DMS153 treated with DMSO at 0.1 percent for 48 hours (cell line): Measurements from ENCODE around the gene CROCC2.

Experiments
- DNase-seq: peaks from one replicate; lab custom pipeline; 2025; ENCODE audit not compliant: unreplicated experiment; lab: John Stamatoyannopoulos, UW

The CROCC2 gene

DNA sequence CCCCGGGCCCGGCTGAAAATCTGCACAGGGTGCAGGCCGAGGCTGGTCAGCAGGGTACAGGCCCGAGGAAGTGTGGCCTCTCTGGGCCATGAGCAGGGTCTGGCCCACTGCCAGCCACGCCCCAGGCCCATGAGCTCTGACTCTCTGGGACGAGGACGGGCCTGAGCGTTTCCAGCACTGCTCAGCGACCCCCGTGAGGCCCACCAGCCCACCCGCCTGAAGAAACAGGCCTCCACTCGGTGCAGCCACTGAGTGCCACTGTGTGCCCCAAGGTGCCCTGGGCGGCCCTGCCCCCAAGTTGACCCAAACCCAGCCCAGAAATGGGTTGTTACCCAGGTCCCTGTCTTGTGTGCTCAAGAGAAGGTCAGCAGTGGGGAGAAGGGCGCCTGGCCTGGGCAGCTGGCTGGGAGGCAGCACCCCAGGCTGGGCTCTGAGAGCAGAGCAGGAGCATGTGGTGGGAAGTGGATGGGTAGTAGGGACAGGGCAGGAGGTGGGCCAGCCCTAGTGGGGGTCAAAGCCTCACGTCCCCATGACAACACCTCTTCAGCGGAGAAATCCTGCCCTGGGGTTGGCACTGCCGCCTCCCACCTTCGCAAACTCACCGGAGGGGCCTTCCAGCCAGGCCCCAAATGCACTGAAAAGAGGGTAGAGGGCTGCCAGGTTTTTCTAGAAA lies 90.2 kb downstream of the CROCC2 start:
- DNase-seq: no peak

DNA sequence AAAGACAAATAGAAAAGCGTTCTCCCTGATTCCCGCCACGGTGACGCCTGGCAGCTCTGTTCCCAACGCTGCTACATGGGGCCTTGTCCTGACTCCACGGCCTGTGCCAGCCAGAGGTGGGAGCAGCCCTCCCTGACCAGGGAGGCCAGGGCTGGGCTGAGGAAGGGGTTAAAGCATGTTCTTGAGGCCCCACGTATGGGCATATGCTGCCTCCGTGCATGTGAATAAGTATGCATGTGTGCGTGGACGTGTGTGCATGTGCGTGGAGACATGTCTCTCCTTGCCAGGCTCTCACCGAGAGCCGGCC lies 90.7 kb downstream of the CROCC2 start:
- DNase-seq: no peak

DNA sequence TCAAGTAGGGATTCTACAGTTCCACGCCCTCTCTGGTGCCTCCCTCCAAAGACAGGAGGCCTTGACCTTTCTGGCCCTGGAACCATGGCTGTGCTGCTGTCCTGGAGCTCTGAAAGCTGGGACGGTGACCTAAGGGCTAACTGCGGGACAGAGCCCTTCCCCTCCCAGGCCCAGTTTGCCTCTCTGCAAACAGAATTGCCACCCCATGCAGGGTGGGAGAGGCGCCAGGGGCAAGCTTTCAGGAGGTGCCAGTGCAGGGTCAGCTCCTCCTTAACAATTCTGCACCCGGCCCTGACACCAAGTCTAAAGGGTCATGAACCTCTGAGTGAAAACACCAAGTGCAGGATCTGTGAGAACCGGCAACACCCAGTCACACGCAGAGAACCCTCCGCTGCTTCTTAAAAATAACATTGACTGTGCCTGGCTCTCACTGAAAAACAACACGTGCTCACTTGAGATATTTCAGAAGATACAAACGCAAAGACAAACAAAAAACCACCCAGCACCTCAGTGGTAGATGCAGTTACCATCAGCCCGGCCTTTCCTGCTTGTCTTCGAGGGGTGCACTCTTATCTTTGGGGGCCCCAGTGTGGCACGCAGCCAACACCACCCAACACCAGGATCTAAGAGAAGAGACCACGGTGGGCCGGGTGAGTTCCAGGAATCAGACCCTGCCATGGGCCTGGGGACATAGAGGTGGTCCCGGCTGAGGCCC lies 91.2 kb downstream of the CROCC2 start:
- DNase-seq: no peak

DNA sequence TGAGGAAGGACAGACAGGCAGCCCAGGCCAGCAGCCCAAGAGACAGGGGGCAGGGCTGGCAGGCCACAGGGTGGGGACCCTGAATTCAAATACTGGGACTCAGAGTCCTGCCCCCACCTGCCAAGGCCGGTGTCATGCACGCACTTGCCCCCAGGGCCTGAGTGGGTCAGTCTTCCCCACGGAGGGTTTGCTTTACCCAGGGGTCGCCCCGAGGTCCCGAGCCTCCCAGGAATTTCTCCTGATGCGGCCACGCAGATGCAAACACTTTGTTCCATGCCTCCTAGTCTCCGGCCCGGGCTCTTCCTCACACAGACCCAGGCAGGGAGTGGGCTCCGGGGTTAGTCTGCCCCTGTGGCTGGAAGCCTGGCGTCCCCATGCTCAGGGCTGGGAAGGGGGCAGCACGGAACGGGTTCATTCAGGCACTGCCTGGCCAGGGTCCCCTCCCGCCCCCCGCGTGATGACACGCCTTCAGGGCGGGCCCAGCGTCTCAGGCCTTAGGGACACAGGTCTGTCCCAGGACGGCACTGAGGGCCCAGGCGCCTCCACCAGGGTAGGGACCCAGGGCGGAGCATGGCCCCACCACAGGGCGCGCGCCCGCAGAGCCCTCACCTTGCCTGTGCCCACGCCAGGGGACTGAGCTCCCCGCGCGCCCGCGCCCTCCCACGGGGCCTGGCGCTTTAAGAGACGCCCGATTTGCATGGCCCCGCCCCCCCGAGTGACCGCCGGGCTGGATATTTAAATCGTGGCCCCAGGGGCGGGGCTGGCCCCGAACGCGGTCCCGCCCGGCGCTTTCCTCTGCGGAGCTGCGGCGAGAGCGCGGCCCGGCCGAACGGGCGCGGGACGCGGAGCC lies 91.9 kb downstream of the CROCC2 start, which contains the start of gene SNED1:
Gene SNED1 (plus strand): TSS at position 763 of the 850 bp plus-strand sequence. CDS start 220 bp downstream, outside the sequence.
- peak; percentile 63 for DNase-seq

DNA sequence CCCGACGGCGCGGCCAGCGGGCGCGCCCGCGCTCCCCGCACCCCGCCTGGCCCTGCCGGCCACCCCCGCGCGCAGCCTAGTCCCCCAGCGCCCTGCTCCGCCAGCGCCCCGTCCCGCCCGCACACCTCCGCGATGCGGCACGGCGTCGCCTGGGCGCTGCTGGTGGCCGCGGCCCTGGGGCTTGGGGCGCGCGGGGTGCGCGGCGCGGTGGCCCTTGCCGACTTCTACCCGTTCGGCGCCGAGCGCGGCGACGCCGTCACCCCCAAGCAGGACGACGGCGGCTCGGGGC lies 92.5 kb downstream of the CROCC2 start:
- DNase-seq: no peak

DNA sequence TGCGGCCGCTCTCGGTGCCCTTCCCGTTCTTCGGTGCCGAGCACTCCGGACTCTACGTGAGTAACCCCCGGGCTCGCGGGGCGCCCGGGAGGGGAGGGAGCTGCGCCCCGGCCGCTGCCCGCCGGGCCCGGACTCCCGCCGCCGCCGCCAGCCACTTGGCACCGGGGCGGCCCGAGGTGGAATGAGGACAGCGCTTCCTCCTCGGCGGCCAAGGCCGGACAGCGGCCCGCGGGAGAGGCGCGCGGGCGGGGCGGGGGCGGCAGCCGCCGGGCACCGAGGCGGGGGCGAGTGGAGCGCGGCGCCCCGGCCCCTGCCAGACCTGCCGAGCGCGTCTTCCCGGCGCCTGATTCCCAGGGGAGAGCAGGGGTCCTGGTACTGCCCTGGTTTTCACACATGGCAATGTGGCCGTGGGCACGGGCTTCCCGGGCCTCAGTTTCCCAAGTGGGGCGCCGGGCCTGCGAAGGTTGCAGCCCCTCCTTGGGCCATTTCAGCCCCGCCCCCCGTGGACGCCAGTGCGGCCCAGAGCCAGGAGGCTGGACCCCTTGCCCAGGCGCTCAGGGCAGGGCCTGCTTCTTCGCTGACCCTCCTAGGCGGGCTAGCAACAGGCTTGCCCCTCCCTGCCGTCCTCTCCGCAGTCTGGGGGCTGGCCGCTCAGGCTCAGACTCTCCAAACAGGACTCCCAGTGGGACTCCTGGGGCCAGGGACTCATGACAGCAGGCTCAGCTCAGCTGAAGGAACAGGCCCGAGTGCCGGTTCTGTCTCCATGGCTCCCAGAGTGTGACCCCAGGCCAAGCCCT lies 93.1 kb downstream of the CROCC2 start:
- no peak for DNase-seq

DNA sequence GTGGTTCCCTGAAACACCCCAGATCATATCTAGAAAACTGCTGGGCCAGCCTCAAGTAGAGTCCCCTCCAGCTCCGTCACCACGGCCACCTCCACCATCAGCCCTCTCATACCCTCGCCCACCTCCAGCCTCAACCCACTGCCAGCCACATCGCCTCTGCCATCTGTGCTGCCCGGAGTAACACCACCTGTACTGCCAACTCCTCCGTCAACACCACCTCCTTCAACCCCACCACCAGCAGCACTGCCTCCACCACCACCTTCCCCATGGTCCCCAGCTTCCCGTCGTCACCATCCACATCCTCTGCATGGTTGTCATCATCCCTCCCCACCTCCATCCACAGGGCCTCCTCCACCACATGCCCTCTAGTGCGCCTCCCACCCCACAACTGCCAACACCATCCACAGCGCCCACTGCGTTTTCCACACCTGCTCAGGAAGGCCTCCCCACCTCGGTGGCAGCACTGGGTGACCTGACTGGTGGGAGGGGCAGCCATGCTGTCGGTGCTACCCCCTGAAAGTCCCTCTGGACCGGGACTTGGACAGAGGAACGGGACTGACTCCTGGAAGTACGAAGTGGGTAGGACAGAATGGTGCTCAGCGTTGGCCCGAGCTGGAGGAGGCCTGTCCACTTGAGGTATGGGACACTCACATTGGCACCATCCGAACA lies 93.9 kb downstream of the CROCC2 start:
- no peak for DNase-seq

DNA sequence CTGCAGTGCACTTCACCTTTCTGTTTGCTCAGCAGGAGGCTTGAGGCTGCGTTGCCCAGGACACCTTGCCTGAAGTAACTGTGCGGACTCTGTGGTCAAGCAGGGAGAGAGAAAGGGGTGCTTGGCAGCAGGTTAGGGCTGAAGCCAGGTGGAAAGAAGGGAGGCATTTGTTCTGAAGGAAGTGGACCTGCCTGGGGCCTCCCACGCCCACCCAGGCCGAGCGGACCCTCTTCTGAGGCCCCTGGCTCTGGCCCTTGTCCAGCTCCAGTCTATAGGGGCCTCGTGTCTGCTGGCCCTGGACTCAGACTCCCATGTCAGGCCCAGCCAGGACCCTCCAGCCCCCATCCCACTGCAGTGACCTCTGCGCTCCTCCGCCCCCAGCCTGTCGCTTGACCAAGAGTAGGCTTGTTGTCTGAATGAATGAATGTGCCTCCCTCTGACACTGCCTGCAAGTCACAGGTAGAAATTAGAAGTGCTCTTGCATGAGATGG lies 94.7 kb downstream of the CROCC2 start:
- no peak for DNase-seq

DNA sequence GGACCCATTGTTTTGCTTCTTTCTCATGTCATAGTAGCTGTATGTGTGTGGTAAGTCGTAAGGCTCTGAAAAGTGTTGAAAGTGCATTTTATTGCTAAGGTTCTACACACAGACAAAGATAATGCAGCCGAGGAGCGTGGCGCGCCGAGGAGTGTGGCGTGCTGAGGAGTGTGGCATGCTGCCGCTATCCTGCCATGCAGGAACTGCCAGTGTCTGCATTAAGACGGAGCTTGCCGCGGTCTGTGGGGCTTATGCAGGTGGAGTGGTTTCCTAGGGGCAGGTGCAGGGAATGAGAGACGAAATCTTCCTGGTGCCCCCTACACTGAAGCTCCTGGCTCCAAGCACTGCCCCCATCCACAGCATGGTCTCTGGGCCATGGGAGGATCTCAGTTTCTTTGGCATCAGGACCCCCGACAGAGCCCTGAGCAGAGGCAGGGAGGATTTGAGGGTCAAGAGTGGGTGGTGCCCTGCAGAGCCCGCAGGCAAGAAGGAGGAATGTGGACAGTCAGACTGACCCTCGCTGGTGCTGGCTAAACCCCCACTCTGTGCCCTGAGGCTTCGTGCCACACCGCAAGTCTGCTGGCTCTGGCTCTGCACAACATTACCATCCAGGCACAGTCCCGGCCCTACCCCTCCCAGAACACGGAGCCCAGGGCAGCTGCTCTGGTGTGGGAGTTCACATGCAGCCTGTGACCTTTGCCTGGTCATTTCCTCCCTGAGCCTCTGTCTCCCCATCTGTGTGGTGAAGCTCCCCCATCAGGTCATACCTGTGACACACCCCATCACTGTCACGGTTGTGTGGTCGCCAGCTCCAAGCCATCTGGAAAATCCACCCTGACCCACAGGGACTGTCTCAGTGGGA lies 95.5 kb downstream of the CROCC2 start:
- DNase-seq: no peak

DNA sequence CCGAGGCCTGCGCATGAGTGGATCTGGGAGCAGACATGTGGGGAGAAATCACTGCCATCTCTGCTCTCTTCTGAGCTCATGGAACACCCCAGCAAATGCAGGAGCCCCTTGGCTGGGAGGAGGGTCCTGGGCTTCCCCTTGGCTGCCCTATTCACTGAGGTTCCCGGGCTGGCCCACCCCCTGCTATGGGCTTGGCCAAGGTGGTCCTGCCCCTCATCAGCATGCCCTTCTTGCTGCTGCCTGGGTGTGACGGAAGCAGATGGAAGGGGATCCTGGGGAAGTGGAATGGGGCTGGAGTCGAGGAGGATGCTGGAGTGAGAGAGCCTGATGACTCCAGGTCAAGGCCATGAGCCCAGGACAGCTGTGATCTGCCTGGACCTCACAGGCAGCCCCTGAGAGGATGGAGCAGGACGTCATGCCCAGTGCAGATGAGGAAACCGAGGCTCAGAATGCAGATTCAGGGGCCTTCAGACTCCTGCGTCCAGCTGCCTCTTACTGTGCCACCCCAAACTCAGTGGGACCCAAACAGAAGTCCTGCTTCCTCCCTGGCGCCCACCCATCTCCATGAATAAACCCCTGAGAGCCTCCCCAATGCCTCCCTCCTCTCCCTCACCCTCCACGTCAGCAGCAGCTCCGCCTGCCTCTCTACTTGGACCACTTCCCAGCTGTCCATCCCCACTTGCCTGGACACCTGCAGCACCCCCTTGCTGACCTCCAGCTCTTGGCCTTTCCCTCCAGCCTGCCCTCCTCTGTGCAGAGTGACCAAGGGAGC lies 96.3 kb downstream of the CROCC2 start:
- DNase-seq: no peak

DNA sequence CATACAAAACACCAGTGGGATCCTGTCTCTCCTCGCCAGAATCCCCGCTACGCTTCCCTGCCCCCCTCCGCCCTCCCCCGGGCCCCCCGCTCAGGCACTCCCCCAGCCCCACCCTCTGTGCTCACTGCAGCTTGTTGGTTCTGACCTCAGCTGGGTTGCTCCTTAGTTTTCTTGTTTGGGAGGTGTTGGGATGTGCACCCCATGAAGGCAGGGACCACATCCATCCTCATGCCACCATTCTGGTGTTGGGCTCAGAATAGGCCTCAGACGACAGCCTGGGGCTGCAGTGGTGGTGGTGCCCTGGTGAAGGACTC lies 96.9 kb downstream of the CROCC2 start:
- no peak for DNase-seq

DNA sequence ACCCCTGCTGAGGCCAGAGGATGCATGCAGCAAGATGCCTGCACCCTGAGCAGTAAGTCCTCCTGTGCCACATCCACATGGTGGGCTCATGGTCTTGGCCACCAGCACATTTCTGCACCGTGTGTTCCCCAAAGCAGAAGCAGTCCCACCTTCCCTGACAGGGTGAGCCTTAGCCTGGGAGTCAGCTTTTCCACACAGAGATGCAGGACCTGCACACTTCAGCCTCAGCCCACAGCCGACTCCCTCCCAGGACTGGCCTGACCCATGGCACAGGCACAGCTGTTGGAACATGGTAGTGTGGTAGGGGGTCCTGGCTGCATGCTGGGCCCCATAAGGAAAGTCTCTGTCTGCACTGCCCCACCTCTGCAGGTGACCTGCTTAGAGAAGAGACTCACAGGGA lies 97.2 kb downstream of the CROCC2 start:
- DNase-seq: no peak

DNA sequence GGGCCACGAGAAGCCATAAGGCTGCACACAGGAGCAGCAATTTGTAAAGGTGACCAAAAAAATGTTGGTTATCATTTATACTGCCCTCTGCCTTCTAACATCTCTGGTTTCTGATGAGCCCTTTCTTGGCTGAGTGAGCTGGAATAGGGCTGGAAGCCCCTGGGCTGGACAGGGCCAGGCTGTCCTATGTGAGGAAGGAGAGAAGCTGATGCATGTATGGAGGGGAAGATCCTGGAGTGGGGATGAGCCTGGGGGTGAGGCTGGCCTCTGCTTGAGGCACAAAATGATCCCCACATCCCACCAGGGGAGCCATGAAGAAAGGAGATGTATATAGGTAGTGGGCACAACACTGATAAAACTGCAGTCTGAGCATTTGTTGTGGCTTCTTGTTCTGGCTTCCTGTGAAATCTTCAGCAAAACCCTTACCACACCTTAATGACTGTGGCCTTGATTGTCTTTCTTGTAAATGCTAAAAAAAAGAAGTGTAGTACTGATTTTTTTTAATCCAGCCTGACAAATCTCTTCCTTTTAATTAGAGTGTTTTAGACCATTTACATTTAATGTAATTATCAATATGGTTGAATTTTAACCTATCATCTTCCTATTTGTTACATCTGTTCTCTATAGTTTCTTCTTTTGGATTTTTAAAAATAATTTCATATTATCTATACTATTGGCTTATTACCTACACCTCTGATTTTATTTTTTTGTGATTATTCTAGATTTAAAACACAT lies 97.9 kb downstream of the CROCC2 start:
- no peak for DNase-seq

DNA sequence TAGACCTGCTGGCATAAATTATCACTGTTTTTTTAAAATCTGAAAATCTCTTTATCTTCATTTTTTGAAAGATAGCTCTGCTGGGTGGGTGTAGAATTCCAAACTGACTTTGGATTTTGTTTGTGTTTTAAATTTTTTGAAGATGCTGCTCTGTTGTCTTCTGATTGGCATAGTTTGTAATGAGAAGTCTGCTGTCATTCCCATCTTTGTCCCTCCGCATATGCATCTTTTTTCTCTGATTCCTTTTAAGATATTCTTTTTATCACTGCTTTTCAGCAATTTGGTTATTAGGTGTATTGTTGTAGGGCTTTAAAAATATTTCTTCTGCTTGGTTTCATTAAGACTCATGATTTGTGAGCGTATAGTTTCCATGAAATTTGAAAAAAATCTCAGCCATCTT lies 99.4 kb downstream of the CROCC2 start:
- no peak for DNase-seq

DNA sequence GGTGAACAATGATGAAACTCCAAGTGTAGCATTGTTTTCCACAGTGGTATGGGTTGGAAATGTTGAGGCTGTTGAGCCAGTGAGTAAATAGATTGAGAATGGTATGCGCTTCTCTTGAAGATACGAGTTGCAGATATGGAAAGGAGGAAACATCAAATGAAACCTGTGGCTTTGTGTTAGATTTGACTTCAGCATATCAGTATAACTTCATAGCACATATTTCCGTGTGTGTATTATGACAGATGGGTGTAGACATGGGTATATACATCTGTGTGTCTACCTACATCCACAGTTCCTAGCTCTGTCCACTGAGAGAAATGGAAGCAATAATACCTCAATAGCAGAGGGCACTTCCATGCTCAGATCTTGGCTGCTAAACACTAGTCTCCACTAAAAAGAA lies 100.3 kb downstream of the CROCC2 start:
- no peak for DNase-seq

DNA sequence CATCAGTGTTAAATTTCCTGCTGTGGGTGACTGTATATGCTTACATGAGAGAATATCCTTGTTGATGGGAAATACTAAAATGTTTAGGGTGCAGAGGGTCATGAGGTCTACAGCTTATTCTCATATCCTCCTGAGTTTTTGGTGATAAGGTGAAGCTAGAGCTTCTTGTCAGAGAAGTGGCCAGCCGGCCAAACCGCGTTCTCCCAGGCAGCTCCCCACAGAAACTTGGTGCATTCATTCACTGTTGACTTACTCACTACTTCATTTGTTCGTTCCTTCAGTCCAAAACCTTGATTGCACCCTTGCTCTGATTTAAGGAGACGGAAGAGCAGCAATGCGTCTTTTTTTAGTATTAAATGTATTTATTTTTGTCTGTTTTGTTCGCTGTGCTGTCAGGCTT lies 101.0 kb downstream of the CROCC2 start:
- DNase-seq: no peak

DNA sequence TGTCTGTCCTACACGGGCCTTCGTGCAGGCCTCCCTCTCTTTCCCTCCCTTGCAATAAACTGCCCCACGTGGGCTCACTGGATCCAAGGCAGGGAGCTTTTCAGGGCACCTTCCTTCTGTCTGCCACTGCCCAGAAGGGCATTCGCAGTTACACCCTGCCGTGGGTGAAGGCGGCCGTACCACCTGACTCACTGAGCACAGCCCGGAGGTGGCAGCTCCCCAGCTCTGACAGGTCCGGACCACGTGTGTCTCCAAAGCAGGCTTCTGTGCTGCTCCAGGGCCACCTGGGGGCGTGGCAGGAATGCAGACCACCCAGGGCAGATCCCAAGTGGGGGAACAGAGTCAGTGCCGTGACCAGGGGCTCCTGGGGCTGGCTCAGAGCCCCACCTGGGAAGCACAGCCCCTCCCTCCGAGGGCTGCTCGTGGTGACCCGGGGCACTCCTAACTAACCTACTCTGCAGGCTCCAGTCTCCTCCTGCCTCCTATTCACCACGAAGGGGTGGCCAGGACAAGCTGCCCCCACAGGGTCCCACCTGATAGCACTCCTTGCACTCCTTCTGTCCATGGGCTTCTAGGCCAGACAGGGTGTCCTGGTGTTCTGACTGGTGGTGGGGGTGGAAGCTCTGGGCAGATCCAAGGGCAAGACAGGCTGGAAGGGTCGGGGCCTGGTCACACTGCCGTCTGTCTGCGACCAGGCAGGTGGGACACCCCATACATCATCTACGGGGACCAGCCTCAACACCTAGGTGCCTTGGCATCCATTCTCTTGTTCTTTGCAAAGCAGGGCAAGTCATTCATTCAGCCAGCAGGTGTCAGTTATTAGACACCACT lies 102.0 kb downstream of the CROCC2 start:
- DNase-seq: no peak

DNA sequence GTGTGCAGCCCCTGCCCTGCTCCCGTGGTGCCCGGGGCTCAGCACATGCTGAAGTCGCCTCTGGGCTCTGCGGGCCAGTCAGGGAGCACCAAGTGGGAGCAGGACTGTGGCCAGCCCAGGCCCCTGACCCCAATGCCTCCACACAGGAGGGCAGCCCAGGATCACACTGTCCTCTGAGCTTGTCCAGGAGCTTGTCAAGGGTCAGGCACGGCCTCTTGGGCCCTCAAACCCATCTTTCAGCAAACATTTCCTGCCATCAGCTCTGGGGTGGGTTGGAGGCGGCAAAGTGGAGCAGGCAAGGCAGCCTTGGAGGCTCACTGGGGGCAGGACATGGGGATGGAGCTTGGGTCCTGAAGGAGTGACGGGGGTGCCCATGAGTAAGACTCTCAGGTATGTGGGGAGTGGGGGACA lies 102.6 kb downstream of the CROCC2 start:
- no peak for DNase-seq
